SK-N-SH (cell line): ENCODE measurements around the gene OTC. TPM values are rescaled to one million over a fixed set of nuclear protein-coding genes. Genes with fewer than 3 reads are reported as not detected.

Experiments
- CTCF ChIA-PET: fragments of 300-600, 350-600 bp; formaldehyde crosslinking; extraction: SDS; loops from one replicate; lab custom pipeline; 2021; lab: Yijun Ruan, JAX
- POLR2A ChIA-PET: fragments of 350-600 bp; sonication (Branson Sonifier 250); formaldehyde crosslinking; extraction: SDS; loops from one replicate; lab custom pipeline; 2020; ENCODE audit warnings: antibody characterized with exemption, inconsistent platforms; lab: Yijun Ruan, JAX
- DNase-seq: peaks from one replicate; pipeline ENCODE4 v3.0.0; 2012
- H2AFZ ChIP-seq: fragments of 200-600 bp; sonication (generic); 2 replicates; pipeline ENCODE4 v1.8.1; 2016; ENCODE audit warnings: antibody characterized with exemption, mild to moderate bottlenecking, low read depth
- H3F3A ChIP-seq: fragments of 200-600 bp; sonication (generic); replicated peaks from 2 replicates; pipeline ENCODE3; 2016; ENCODE audit warnings: antibody characterized with exemption, mild to moderate bottlenecking; ENCODE audit not compliant: insufficient read depth
- H3K27ac ChIP-seq, 2 experiments: fragments of 200-500 bp in 1 of 2; fragments of 200-600 bp in 1 of 2; sonication (Bioruptor generic) in 1 of 2; sonication (generic), shearing (Covaris generic) in 1 of 2; 2 replicates each; pipeline versions ENCODE4 v1.5.1 to v1.6.1; 2014 to 2016; ENCODE audit warnings: low read depth in 2 of 2, inconsistent platforms in 1 of 2, low read length in 1 of 2, mild to moderate bottlenecking in 1 of 2, mixed read lengths in 1 of 2
- H3K27me3 ChIP-seq: fragments of 200-600 bp; sonication (generic), shearing (Covaris generic); 2 replicates; pipeline ENCODE4 v1.6.1; 2016; ENCODE audit warnings: mixed run types; ENCODE audit not compliant: insufficient read depth
- H3K36me3 ChIP-seq, 2 experiments: fragments of 200-500 bp in 1 of 2; fragments of 200-600 bp in 1 of 2; sonication (Bioruptor generic) in 1 of 2; sonication (generic) in 1 of 2; replicated peaks in 1 of 2; 2 replicates each; pipeline versions ENCODE3 to v1.5.1; 2014 to 2016; ENCODE audit warnings: low read length in 1 of 2, mild to moderate bottlenecking in 1 of 2; ENCODE audit not compliant: insufficient read depth in 2 of 2, control insufficient read depth in 1 of 2
- H3K4me1 ChIP-seq, 2 experiments: fragments of 200-500 bp in 1 of 2; fragments of 200-600 bp in 1 of 2; sonication (Bioruptor generic) in 1 of 2; sonication (generic), shearing (Covaris generic) in 1 of 2; 2 replicates each; pipeline versions ENCODE4 v1.5.1 to v1.6.1; 2014 to 2016; ENCODE audit warnings: low read depth in 1 of 2, low read length in 1 of 2, mixed run types in 1 of 2; ENCODE audit not compliant: insufficient read depth in 2 of 2, control insufficient read depth in 1 of 2
- H3K4me2 ChIP-seq: fragments of 200-600 bp; sonication (generic), shearing (Covaris generic); 2 replicates; pipeline ENCODE4 v1.6.1; 2017; ENCODE audit warnings: mixed run types
- H3K4me3 ChIP-seq, 2 experiments: fragments of 200-500 bp in 1 of 2; fragments of 200-600 bp in 1 of 2; sonication (Bioruptor generic) in 1 of 2; sonication (generic), shearing (Covaris generic) in 1 of 2; 2 replicates each; pipeline versions ENCODE4 v1.5.1 to v1.8.1; 2014 to 2016; ENCODE audit warnings: low read depth in 2 of 2, inconsistent platforms in 1 of 2, low read length in 1 of 2, mild to moderate bottlenecking in 1 of 2, mixed read lengths in 1 of 2, moderate library complexity in 1 of 2
- H3K79me2 ChIP-seq: fragments of 200-600 bp; sonication (generic); 2 replicates; pipeline ENCODE4 v1.8.1; 2017; ENCODE audit warnings: mild to moderate bottlenecking; ENCODE audit not compliant: insufficient read depth
- H3K9ac ChIP-seq: fragments of 200-600 bp; sonication (generic); 2 replicates; pipeline ENCODE4 v1.6.1; 2017; ENCODE audit warnings: mixed run types
- H3K9me2 ChIP-seq: fragments of 200-600 bp; sonication (generic); 2 replicates; pipeline ENCODE4 v1.6.1; 2017; ENCODE audit warnings: mixed run types
- H3K9me3 ChIP-seq: fragments of 200-600 bp; sonication (generic); 2 replicates; pipeline ENCODE4 v1.6.1; 2017; ENCODE audit warnings: mixed run types, mild to moderate bottlenecking, moderate library complexity
- H4K20me1 ChIP-seq: fragments of 200-600 bp; sonication (generic); 2 replicates; pipeline ENCODE4 v1.6.1; 2017; ENCODE audit warnings: mild to moderate bottlenecking, mixed run types; ENCODE audit not compliant: insufficient read depth
- FOSL2 ChIP-seq: IDR thresholded peaks from 2 replicates; pipeline ENCODE4 v1.4.0; 2012; ENCODE audit warnings: low read depth, mild to moderate bottlenecking, moderate library complexity, borderline replicate concordance
- GATA2 ChIP-seq: sonication (generic); formaldehyde crosslinking; IDR thresholded peaks from 2 replicates; pipeline ENCODE4 v1.5.0; 2020; ENCODE audit warnings: mild to moderate bottlenecking, missing genetic modification reagents
- MEF2A ChIP-seq: IDR thresholded peaks from 2 replicates; pipeline ENCODE4 v1.4.0; 2012; ENCODE audit warnings: low read depth, borderline replicate concordance
- RAD21 ChIP-seq: IDR thresholded peaks from 2 replicates; pipeline ENCODE4 v1.6.1; 2012; ENCODE audit warnings: mild to moderate bottlenecking, low read length
- REST ChIP-seq: IDR thresholded peaks from 2 replicates; pipeline ENCODE4 v1.6.1; 2012; ENCODE audit warnings: mild to moderate bottlenecking, low read depth, low read length, moderate library complexity
- RXRA ChIP-seq: IDR thresholded peaks from 2 replicates; pipeline ENCODE4 v1.4.0; 2012; ENCODE audit warnings: low read depth, mild to moderate bottlenecking, borderline replicate concordance
- SIN3A ChIP-seq: IDR thresholded peaks from 2 replicates; pipeline ENCODE4 v1.6.1; 2012; ENCODE audit warnings: low read depth, mild to moderate bottlenecking, low read length, moderate library complexity, borderline replicate concordance
- TCF12 ChIP-seq: IDR thresholded peaks from 2 replicates; pipeline ENCODE4 v1.4.0; 2012
- USF1 ChIP-seq: IDR thresholded peaks from 2 replicates; pipeline ENCODE4 v1.4.0; 2012; ENCODE audit warnings: low read depth, borderline replicate concordance
- ZBTB33 ChIP-seq: IDR thresholded peaks from 2 replicates; pipeline ENCODE4 v1.4.0; 2012; ENCODE audit warnings: low read depth, borderline replicate concordance
- whole genome bisulfite sequencing: methylation state at CpG from one replicate; pipeline ENCODE4 v1.1.6; 2017; ENCODE audit warnings: low lambda C conversion rate; 5-methylcytosine and 5-hydroxymethylcytosine counted together
- polyA plus RNA-seq, 3 experiments: library from polyadenylated mRNA; depleted of rRNA; stranded (reverse); fragments of >200 nt; gene quantifications; 2 replicates each; pipeline ENCODE4 v1.2.3, GENCODE V29; 2012
- TF ChIP-seq, protein P1 (sequence below): fragments of 150-350 bp; IDR thresholded peaks from 2 replicates; pipeline ENCODE4 v1.6.1; 2016; ENCODE audit warnings: mild to moderate bottlenecking, low read depth, low read length

The OTC gene
- polyA plus RNA-seq, 1 of the 3 experiments (the other 2 are of a cell fraction) = not detected

DNA sequence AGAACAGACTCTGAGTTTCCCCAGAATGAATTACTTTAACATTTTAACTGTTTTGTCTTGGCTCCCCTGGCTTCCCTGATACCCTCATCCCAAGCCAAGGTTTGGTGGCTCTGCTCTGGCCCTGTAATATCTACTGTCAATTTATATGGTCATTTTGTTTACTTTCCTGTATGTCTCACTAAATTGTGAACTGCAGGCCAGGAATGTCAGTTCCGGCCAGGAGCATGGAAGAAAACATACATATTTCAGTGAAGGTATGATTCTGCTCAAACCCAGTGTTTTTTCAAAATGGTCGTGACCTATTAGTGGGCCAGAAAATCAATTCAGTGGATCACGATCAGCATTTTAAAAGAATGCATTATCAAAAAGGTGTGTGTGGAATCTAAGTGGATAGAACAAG is 26.3 kb upstream of the OTC start:
- H3K36me3 ChIP-seq = no peaks in the 10 kb centered on the region
- H2AFZ ChIP-seq = no peak overlapping the region; the same call in 1 of the 2 replicates
- 24% methylated on average over 3 of the region's 3 CpGs for WGBS
- no peaks in the 10 kb centered on the region for H3K9me2 ChIP-seq
- ChIA-PET CTCF (interaction anchor here (1.2 to 2.6 kb wide), 4 partner anchors 9 to 392 kb away, joined by 3 to 12 read pairs (median 7); no protein-coding TSS in a partner anchor), POLR2A (no interaction called here)
- H3K27me3 ChIP-seq = no peaks in the 10 kb centered on the region
- peaks cover 24% of the 10 kb centered on the region for H3K79me2 ChIP-seq
- peak overlapping the region; percentile 69 to 73 for H3K4me3 ChIP-seq
- H3K4me1 ChIP-seq = peaks cover 0 to 3% of the 10 kb centered on the region in 2 experiments; a peak in 1 of 4 replicates
- H3F3A ChIP-seq = no peaks in the 10 kb centered on the region
- no peak for DNase-seq
- H3K9ac ChIP-seq = peak overlapping the region; percentile 92; the same call in 1 of the 2 replicates
- no peaks in the 10 kb centered on the region for H4K20me1 ChIP-seq
- peak overlapping the region; percentile 79 for H3K4me2 ChIP-seq
- TF ChIP-seq FOSL2 (no peak), USF1 (no peak), REST (no peak), SIN3A (no peak), GATA2 (CRISPR knock-in tag) (no peak), ZBTB33 (no peak), RAD21 (no peak), TCF12 (no peak), RXRA (no peak), MEF2A (no peak)
- TF ChIP-seq, protein P1, sequence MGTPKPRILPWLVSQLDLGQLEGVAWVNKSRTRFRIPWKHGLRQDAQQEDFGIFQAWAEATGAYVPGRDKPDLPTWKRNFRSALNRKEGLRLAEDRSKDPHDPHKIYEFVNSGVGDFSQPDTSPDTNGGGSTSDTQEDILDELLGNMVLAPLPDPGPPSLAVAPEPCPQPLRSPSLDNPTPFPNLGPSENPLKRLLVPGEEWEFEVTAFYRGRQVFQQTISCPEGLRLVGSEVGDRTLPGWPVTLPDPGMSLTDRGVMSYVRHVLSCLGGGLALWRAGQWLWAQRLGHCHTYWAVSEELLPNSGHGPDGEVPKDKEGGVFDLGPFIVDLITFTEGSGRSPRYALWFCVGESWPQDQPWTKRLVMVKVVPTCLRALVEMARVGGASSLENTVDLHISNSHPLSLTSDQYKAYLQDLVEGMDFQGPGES = no peak
- H3K9me3 ChIP-seq = no peaks in the 10 kb centered on the region
- H3K27ac ChIP-seq = 0 out of 4 replicates have a peak overlapping the region, but pooled peaks of 1 of the 2 experiments have one; percentile 96
